Fibroblast of lung (primary cell): Measurements from ENCODE around the gene NRIP3. TPM values are rescaled to one million over a fixed set of nuclear protein-coding genes. Genes with fewer than 3 reads are reported as not detected.
"Not testable (repeated sequence)": the region's sequence is repeated elsewhere in the genome, so short reads cannot be mapped to it uniquely, and the experiment has no call there.

Experiments
- DNase-seq, 2 donors: peaks; one replicate each; pipeline versions ENCODE4 v3.0.0 to v3.0.0-alpha.2; 2010; ENCODE audit warnings: low read depth in 2 of 2
- H2AFZ ChIP-seq: 2 replicates; pipeline ENCODE4 v1.5.1; 2012; ENCODE audit warnings: low read length, control low read depth, inconsistent platforms
- H3K27ac ChIP-seq: 2 replicates; pipeline ENCODE4 v1.5.1; 2011; ENCODE audit warnings: low read length, control low read depth; ENCODE audit not compliant: insufficient read depth
- H3K27me3 ChIP-seq: 2 replicates; pipeline ENCODE4 v1.5.1; 2011; ENCODE audit warnings: mild to moderate bottlenecking, low read length; ENCODE audit not compliant: control insufficient read depth, insufficient read depth
- H3K36me3 ChIP-seq: 2 replicates; pipeline ENCODE4 v1.5.1; 2011; ENCODE audit warnings: low read length; ENCODE audit not compliant: control insufficient read depth, insufficient read depth
- H3K4me1 ChIP-seq: 2 replicates; pipeline ENCODE4 v1.5.1; 2011; ENCODE audit warnings: low read length; ENCODE audit not compliant: control insufficient read depth, insufficient read depth; ENCODE audit errors: extremely low read depth
- H3K4me2 ChIP-seq: 2 replicates; pipeline ENCODE4 v1.5.1; 2011; ENCODE audit warnings: low read length, control low read depth; ENCODE audit not compliant: insufficient read depth; ENCODE audit errors: extremely low read depth
- H3K4me3 ChIP-seq, 4 experiments: fragments of 200-600 bp in 1 of 4; sonication (generic) in 1 of 4; replicated peaks in 1 of 4; 2 replicates each; pipeline ENCODE4 v1.5.1; 2011 to 2016; ENCODE audit warnings: low read length in 4 of 4, low read depth in 3 of 4, mild to moderate bottlenecking in 3 of 4, control low read depth in 2 of 4, inconsistent platforms in 1 of 4, mixed read lengths in 1 of 4; ENCODE audit not compliant: insufficient read depth in 1 of 4; ENCODE audit errors: control extremely low read depth in 1 of 4
- H3K79me2 ChIP-seq: 2 replicates; pipeline ENCODE4 v1.5.1; 2012; ENCODE audit warnings: mild to moderate bottlenecking, low read length, inconsistent platforms; ENCODE audit not compliant: control insufficient read depth, insufficient read depth
- H3K9ac ChIP-seq: 2 replicates; pipeline ENCODE4 v1.5.1; 2011; ENCODE audit warnings: mild to moderate bottlenecking, low read length, control low read depth; ENCODE audit not compliant: insufficient read depth
- H3K9me3 ChIP-seq: 2 replicates; pipeline ENCODE4 v1.5.1; 2012; ENCODE audit warnings: low read depth, low read length; ENCODE audit not compliant: control insufficient read depth, insufficient read depth
- H4K20me1 ChIP-seq: 2 replicates; pipeline ENCODE4 v1.5.1; 2011; ENCODE audit warnings: low read length; ENCODE audit not compliant: control insufficient read depth, insufficient read depth; ENCODE audit errors: extremely low read depth
- EZH2 ChIP-seq: IDR thresholded peaks from 2 replicates; pipeline ENCODE4 v1.5.1; 2012; ENCODE audit warnings: low read length, control low read depth, mild to moderate bottlenecking; ENCODE audit errors: missing control alignments
- polyA plus RNA-seq, 2 donors: library from polyadenylated mRNA; depleted of rRNA in 1 of 2; stranded (reverse) in 1 of 2; unstranded in 1 of 2; fragments of >200 nt; gene quantifications; 2 replicates each; pipeline ENCODE4 v1.2.1, GENCODE V29; 2011 to 2012; ENCODE audit warnings: missing spikeins in 1 of 2
- total RNA-seq: library from RNA; depleted of rRNA; stranded (reverse); fragments of >200 nt; gene quantifications from 2 replicates; pipeline ENCODE4 v1.2.1, GENCODE V29; 2014
- TF ChIP-seq, protein P1 (sequence below), 2 donors: IDR thresholded peaks in 1 of 2; conservative IDR thresholded peaks in 1 of 2; 1 replicate in 1 of 2; 2 replicates in 1 of 2; pipeline ENCODE4 v1.5.1; 2011 to 2012; ENCODE audit warnings: low read length in 2 of 2, control low read depth in 1 of 2, inconsistent platforms in 1 of 2, low read depth in 1 of 2, mild to moderate bottlenecking in 1 of 2

NRIP3 gene
- total and polyA plus RNA-seq, 2 donors (not counting 1 experiment from before 2014, with no cell fraction given), result 8.8 to 11.7 TPM

DNA sequence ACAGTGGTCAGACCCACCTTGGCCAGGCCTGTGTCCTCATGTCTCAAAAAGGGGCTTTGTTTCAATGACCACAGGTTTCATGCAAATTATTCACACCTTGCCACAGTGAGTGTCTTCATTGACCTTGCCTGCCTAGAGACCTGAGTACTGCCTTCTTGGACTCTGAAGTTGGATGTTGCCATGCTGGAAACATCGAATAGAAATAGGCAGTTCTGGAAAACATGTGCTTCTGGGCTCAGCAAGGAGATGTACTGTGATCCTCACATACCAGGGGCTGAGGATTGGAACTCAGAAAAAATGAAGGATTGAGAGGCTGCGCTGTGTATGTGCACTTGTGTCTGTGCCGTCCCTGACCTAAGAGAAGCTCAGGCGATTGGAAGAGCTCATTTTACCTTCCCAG is 9.6 kb upstream of the NRIP3 start:
- Histone ChIP-seq H3K4me1 (no peaks in the 10 kb centered on the region), H3K4me3 (no peak overlapping the region), H3K4me2 (no peak overlapping the region), H4K20me1 (no peaks in the 10 kb centered on the region), H3K79me2 (no peaks in the 10 kb centered on the region), H3K9me3 (no peaks in the 10 kb centered on the region), H3K27me3 (no peaks in the 10 kb centered on the region), H3K27ac (no peak overlapping the region), H3K9ac (no peak overlapping the region), H2AFZ (no peak overlapping the region), H3K36me3 (no peaks in the 10 kb centered on the region)
- no peak for DNase-seq
- TF ChIP-seq EZH2, result no peak
- TF ChIP-seq, protein P1, sequence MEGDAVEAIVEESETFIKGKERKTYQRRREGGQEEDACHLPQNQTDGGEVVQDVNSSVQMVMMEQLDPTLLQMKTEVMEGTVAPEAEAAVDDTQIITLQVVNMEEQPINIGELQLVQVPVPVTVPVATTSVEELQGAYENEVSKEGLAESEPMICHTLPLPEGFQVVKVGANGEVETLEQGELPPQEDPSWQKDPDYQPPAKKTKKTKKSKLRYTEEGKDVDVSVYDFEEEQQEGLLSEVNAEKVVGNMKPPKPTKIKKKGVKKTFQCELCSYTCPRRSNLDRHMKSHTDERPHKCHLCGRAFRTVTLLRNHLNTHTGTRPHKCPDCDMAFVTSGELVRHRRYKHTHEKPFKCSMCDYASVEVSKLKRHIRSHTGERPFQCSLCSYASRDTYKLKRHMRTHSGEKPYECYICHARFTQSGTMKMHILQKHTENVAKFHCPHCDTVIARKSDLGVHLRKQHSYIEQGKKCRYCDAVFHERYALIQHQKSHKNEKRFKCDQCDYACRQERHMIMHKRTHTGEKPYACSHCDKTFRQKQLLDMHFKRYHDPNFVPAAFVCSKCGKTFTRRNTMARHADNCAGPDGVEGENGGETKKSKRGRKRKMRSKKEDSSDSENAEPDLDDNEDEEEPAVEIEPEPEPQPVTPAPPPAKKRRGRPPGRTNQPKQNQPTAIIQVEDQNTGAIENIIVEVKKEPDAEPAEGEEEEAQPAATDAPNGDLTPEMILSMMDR (conservative IDR thresholded peaks at IDR 0.05 in 1 of 2, IDR thresholded peaks at IDR 0.05 in 1 of 2; ENCODE audit: low read depth in 1 of 2, low read length in 2 of 2), result no peak

DNA sequence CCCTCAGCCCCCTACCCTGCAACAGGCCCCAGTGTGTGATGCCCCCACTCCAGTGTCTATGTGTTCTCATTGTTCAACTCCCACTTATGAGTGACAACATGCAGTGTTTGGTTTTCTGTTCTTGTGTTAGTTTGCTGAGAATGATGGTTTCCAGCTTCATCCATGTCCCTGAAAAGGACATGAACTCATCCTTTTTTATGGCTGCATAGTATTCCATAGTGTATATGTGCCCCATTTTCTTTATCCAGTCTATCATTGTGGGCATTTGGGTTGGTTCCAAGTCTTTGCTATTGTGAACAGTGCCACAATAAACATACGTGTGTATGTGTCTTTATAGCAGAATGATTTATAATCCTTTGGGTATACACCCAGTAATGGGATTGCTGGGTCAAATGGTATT is 5.7 kb upstream of the NRIP3 start:
- H3K4me1 ChIP-seq, H3K9me3 ChIP-seq, H3K4me3 ChIP-seq, H3K27ac ChIP-seq, H3K36me3 ChIP-seq, H2AFZ ChIP-seq, H3K4me2 ChIP-seq, H3K79me2 ChIP-seq, DNase-seq, H3K9ac ChIP-seq, H4K20me1 ChIP-seq: not testable (repeated sequence)
- peaks cover 16% of the 10 kb centered on the region for H3K27me3 ChIP-seq

DNA sequence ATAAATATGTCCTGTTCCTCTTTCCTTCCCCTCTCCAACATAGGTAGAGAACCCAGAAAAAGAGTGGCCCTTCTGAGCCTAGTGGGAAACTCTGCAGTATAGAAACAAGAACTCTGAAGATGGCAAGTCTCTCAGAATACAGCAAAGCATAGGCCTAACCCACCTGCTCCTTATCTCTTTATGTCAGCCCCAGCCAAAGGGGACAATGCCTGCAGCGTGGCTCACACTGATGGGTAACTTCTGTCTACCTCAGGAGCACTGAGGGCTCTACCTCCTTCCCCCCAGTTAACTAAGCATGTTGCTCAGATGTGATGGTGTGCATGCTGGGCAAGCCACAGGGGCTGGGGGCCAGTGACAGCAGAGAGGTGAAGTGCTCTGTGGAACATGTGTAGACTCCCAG is 4.9 kb upstream of the NRIP3 start:
- Histone ChIP-seq H3K4me1 (no peaks in the 10 kb centered on the region), H4K20me1 (no peaks in the 10 kb centered on the region), H3K36me3 (no peaks in the 10 kb centered on the region), H3K27ac (no peak overlapping the region), H3K9ac (no peak overlapping the region), H3K79me2 (no peaks in the 10 kb centered on the region), H3K9me3 (no peaks in the 10 kb centered on the region), H3K27me3 (peaks cover 22% of the 10 kb centered on the region), H2AFZ (no peak overlapping the region), H3K4me3 (no peak overlapping the region), H3K4me2 (no peak overlapping the region)
- TF ChIP-seq EZH2, result no peak
- TF ChIP-seq, protein P1 (conservative IDR thresholded peaks at IDR 0.05 in 1 of 2, IDR thresholded peaks at IDR 0.05 in 1 of 2; ENCODE audit: low read depth in 1 of 2, low read length in 2 of 2), result no peak
- no peak for DNase-seq
